ES-I3 (cell line): ENCODE measurements around the gene CCDC60.

Source experiments
- H3K36me3 ChIP-seq: 2 replicates; pipeline ENCODE4 v1.6.1; 2013; ENCODE audit warnings: mild to moderate bottlenecking, low read length, control low read depth, moderate library complexity; ENCODE audit not compliant: insufficient read depth
- H3K4me1 ChIP-seq: 2 replicates; pipeline ENCODE4 v1.6.1; 2013; ENCODE audit warnings: mild to moderate bottlenecking, control low read depth, low read length; ENCODE audit not compliant: insufficient read depth
- H3K9ac ChIP-seq: 2 replicates; pipeline ENCODE4 v1.6.1; 2013; ENCODE audit warnings: low read depth, mild to moderate bottlenecking, low read length, moderate library complexity
- H3K9me3 ChIP-seq: 2 replicates; pipeline ENCODE4 v1.6.1; 2013; ENCODE audit warnings: mild to moderate bottlenecking, low read length, moderate library complexity; ENCODE audit not compliant: control insufficient read depth, insufficient read depth

CCDC60 gene

GRCh38 chr12:119512772-119513497 lies 178.4 kb downstream of the CCDC60 start:
- H3K36me3 ChIP-seq = no peaks in the 10 kb centered on the region
- H3K4me1 ChIP-seq = no peaks in the 10 kb centered on the region
- no peaks in the 10 kb centered on the region for H3K9me3 ChIP-seq
- no peak overlapping the region for H3K9ac ChIP-seq

GRCh38 chr12:119528241-119528640 lies 193.7 kb downstream of the CCDC60 start:
- H3K9me3 ChIP-seq = no peaks in the 10 kb centered on the region
- no peaks in the 10 kb centered on the region for H3K36me3 ChIP-seq
- H3K9ac ChIP-seq = no peak overlapping the region
- no peaks in the 10 kb centered on the region for H3K4me1 ChIP-seq

DNA sequence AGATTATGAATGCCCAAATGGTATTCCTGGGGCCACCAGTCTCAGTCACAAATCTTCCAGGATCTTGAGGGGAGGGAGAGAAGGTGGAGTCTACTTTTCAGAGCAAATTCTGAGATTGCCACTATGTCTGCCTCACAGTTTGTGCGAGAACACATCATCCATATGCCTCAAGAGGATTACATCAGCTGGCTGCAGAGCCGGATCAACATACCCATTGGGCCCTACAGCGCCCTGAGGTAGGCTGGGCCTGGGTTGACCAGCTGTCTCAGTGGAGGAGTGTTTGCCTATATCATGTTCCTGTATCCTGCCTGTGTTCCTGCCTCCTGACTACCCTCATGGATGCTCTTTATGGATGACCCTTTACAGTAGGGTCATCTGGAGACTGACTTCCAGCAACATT lies 205.9 kb downstream of the CCDC60 start:
- Histone ChIP-seq H3K9me3 (no peaks in the 10 kb centered on the region), H3K4me1 (no peaks in the 10 kb centered on the region), H3K36me3 (no peaks in the 10 kb centered on the region), H3K9ac (no peak overlapping the region)

GRCh38 chr12:119544765-119545625 lies 210.5 kb downstream of the CCDC60 start:
- no peak overlapping the region for H3K9ac ChIP-seq
- no peaks in the 10 kb centered on the region for H3K9me3 ChIP-seq
- H3K4me1 ChIP-seq = no peaks in the 10 kb centered on the region
- H3K36me3 ChIP-seq = no peaks in the 10 kb centered on the region

- Histone ChIP-seq H3K9me3 (no peaks in the 10 kb centered on the region), H3K4me1 (no peaks in the 10 kb centered on the region), H3K9ac (no peak overlapping the region), H3K36me3 (no peaks in the 10 kb centered on the region)
Measured at GRCh38 chr12:119546340-119546739, 211.8 kb downstream of the CCDC60 start.

DNA sequence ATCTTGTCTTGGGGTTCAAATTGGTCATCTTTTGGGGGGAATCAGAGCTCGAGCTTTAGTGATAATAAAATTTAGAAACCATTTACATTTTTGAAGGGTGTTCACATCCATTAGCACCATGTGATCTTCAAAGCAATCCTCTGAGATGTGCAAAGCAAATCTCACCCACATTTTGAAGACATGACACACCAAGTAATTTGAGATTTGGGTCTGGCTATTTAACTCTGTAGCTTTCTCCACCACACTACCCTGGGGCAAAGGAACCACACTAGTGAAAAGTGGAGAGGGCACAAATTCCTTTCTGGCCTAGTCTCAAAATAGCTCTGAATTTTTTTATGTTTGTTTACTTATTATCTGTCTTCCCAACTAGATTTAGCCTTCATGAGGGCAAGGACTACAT lies 212.5 kb downstream of the CCDC60 start:
- Histone ChIP-seq H3K4me1 (no peaks in the 10 kb centered on the region), H3K9me3 (no peaks in the 10 kb centered on the region), H3K9ac (no peak overlapping the region)

DNA sequence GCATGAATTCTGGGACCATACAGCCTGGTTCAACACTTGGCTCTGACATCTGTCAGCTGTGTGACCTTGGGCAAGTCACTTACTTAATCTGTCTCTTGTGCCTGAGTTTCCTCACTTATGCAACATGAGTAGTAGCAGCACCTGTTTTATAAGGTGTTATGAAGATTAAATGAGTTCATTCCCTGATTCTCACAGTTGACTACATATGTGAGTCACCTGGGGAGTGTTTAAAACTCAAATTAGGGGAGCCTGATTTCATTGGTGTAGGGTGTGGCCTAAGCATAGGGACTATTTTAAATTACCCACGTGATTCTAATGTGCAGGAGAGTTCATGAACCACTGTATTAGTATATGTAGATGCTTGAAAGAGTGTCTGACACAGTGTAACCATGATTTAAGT lies 222.3 kb downstream of the CCDC60 start:
- Histone ChIP-seq H3K4me1 (no peaks in the 10 kb centered on the region), H3K9ac (no peak overlapping the region), H3K9me3 (no peaks in the 10 kb centered on the region), H3K36me3 (no peaks in the 10 kb centered on the region)

More for the DNA sequence above, 212.5 kb downstream of the CCDC60 start:
- H3K36me3 ChIP-seq = no peaks in the 10 kb centered on the region

DNA sequence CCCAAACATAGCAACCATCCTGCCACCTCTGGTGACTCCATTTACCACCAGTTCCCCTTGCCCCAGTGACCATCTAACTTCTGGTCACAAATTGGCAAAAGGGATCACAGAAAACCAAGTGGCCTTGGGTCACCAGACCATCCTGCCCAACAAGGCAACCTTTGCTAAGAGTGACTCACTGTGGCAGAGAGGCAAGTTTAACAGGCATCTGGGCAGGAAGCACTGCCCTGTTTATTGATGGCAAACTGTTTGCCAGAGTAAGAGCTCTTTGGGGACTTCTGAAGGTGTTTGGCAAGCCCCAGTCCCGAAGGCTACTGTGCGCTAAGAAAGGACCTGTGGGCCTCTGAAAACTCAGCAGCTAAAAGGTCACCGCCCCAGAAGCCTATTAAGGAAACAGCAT lies 230.9 kb downstream of the CCDC60 start:
- H3K4me1 ChIP-seq = no peaks in the 10 kb centered on the region
- H3K9me3 ChIP-seq = no peaks in the 10 kb centered on the region
- no peak overlapping the region for H3K9ac ChIP-seq
- no peaks in the 10 kb centered on the region for H3K36me3 ChIP-seq

- Histone ChIP-seq H3K9ac (no peak overlapping the region), H3K9me3 (no peaks in the 10 kb centered on the region), H3K4me1 (no peaks in the 10 kb centered on the region), H3K36me3 (no peaks in the 10 kb centered on the region)
Measured at GRCh38 chr12:119570771-119571170, 236.2 kb downstream of the CCDC60 start.

- H3K4me1 ChIP-seq = no peaks in the 10 kb centered on the region
- no peak overlapping the region for H3K9ac ChIP-seq
- H3K9me3 ChIP-seq = no peaks in the 10 kb centered on the region
- no peaks in the 10 kb centered on the region for H3K36me3 ChIP-seq
Measured at GRCh38 chr12:119573086-119573485, 238.6 kb downstream of the CCDC60 start.

GRCh38 chr12:119574255-119574654 lies 239.7 kb downstream of the CCDC60 start:
- no peaks in the 10 kb centered on the region for H3K9me3 ChIP-seq
- H3K9ac ChIP-seq = no peak overlapping the region
- H3K4me1 ChIP-seq = no peaks in the 10 kb centered on the region
- H3K36me3 ChIP-seq = no peaks in the 10 kb centered on the region

DNA sequence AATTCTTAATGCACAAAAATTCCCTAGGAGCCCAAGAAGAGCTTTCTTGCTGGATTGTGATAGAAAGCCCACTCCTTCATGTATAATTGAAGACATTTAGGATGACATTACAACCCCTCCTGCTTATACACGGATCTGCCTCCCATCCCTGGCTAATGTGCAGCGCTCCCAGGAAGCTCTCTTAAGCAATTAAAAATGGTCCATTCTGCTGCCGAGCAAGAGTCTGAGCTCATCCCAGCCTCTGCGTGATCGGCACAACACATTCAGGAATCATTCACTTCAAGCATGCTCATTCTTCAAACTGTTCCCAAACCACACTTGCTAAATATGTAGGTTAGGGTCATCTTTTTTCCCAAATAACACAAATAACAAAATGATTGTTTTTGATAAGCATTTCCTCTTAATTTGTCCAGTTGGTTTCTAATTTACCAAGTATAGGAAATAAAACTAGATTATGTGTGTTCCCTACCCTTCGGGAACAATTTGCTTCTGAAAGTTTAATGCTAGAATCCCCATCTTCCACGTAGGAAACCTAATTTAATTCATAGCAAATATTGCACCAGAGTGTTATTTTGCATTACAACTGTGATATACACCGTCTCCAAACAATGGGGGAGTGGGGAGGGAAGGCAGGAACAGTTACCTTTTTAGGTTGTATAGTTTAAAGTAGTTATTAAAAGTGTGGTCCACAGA lies 241.7 kb downstream of the CCDC60 start:
- H3K36me3 ChIP-seq = no peaks in the 10 kb centered on the region

GRCh38 chr12:119576915-119577314 lies 242.4 kb downstream of the CCDC60 start:
- Histone ChIP-seq H3K36me3 (no peaks in the 10 kb centered on the region), H3K9ac (no peak overlapping the region), H3K9me3 (no peaks in the 10 kb centered on the region), H3K4me1 (no peaks in the 10 kb centered on the region)

More for the DNA sequence above, 241.7 kb downstream of the CCDC60 start:
- Histone ChIP-seq H3K9me3 (no peaks in the 10 kb centered on the region), H3K4me1 (no peaks in the 10 kb centered on the region), H3K9ac (no peak overlapping the region)

GRCh38 chr12:119578112-119578511 lies 243.6 kb downstream of the CCDC60 start:
- Histone ChIP-seq H3K9ac (no peak overlapping the region), H3K4me1 (no peaks in the 10 kb centered on the region)

More at GRCh38 chr12:119578112-119578511, 243.6 kb downstream of the CCDC60 start:
- Histone ChIP-seq H3K36me3 (no peaks in the 10 kb centered on the region), H3K9me3 (no peaks in the 10 kb centered on the region)
